Panc1 (cell line): ENCODE measurements around the gene MRPL41.

Experiments
- POLR2AphosphoS5 ChIP-seq: IDR thresholded peaks from 2 replicates; pipeline ENCODE4 v1.6.1; 2012; ENCODE audit warnings: mild to moderate bottlenecking, low read depth, low read length, moderate library complexity
- SIN3A ChIP-seq: IDR thresholded peaks from 2 replicates; pipeline ENCODE4 v1.6.1; 2012; ENCODE audit warnings: low read depth, mild to moderate bottlenecking, low read length, moderate library complexity, borderline replicate concordance; ENCODE audit not compliant: insufficient read depth
- TF ChIP-seq, protein P1 (sequence below): fragments of 450-650 bp; IDR thresholded peaks from 2 replicates; pipeline ENCODE4 v1.5.1; 2017; ENCODE audit warnings: mild to moderate bottlenecking
- TF ChIP-seq, protein P2 (sequence below), 2 experiments: IDR thresholded peaks; 2 replicates each; pipeline ENCODE4 v1.6.1; 2011 to 2012; ENCODE audit warnings: low read depth in 2 of 2, control low read depth in 1 of 2, low read length in 1 of 2, mild to moderate bottlenecking in 1 of 2, moderate library complexity in 1 of 2; ENCODE audit not compliant: insufficient read depth in 1 of 2

DNA sequence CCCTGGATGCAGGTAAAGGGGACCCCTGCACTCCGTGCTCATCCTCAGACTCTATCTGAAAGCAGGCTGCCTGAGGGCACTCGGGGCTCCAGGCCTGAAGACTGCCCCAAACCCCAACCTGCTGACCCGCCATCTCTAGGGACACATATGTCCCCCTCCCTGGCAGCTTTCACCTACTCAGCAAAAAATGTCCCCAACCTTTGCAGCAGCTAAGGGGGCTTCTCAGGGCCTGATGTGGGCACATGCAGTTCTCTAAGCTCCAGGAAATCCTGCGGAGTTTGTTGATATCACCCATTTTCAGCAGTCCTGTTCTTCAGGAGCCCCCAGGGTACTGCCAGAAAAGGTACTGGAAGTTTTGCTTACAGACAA lies 29.3 kb downstream of the MRPL41 start:
- TF ChIP-seq, protein P1, sequence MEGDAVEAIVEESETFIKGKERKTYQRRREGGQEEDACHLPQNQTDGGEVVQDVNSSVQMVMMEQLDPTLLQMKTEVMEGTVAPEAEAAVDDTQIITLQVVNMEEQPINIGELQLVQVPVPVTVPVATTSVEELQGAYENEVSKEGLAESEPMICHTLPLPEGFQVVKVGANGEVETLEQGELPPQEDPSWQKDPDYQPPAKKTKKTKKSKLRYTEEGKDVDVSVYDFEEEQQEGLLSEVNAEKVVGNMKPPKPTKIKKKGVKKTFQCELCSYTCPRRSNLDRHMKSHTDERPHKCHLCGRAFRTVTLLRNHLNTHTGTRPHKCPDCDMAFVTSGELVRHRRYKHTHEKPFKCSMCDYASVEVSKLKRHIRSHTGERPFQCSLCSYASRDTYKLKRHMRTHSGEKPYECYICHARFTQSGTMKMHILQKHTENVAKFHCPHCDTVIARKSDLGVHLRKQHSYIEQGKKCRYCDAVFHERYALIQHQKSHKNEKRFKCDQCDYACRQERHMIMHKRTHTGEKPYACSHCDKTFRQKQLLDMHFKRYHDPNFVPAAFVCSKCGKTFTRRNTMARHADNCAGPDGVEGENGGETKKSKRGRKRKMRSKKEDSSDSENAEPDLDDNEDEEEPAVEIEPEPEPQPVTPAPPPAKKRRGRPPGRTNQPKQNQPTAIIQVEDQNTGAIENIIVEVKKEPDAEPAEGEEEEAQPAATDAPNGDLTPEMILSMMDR: no peak
- TF ChIP-seq SIN3A (no peak), POLR2AphosphoS5 (no peak)
- TF ChIP-seq, protein P2, sequence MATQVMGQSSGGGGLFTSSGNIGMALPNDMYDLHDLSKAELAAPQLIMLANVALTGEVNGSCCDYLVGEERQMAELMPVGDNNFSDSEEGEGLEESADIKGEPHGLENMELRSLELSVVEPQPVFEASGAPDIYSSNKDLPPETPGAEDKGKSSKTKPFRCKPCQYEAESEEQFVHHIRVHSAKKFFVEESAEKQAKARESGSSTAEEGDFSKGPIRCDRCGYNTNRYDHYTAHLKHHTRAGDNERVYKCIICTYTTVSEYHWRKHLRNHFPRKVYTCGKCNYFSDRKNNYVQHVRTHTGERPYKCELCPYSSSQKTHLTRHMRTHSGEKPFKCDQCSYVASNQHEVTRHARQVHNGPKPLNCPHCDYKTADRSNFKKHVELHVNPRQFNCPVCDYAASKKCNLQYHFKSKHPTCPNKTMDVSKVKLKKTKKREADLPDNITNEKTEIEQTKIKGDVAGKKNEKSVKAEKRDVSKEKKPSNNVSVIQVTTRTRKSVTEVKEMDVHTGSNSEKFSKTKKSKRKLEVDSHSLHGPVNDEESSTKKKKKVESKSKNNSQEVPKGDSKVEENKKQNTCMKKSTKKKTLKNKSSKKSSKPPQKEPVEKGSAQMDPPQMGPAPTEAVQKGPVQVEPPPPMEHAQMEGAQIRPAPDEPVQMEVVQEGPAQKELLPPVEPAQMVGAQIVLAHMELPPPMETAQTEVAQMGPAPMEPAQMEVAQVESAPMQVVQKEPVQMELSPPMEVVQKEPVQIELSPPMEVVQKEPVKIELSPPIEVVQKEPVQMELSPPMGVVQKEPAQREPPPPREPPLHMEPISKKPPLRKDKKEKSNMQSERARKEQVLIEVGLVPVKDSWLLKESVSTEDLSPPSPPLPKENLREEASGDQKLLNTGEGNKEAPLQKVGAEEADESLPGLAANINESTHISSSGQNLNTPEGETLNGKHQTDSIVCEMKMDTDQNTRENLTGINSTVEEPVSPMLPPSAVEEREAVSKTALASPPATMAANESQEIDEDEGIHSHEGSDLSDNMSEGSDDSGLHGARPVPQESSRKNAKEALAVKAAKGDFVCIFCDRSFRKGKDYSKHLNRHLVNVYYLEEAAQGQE (IDR thresholded peaks at IDR 0.05; ENCODE audit: insufficient read depth in 1 of 2, low read depth in 2 of 2, low read length in 1 of 2): no peak
